ENCODE measurements around the gene F9.
"Not testable (repeated sequence)": the region's sequence is repeated elsewhere in the genome, so short reads cannot be mapped to it uniquely, and the experiment has no call there.

Gene F9

DNA sequence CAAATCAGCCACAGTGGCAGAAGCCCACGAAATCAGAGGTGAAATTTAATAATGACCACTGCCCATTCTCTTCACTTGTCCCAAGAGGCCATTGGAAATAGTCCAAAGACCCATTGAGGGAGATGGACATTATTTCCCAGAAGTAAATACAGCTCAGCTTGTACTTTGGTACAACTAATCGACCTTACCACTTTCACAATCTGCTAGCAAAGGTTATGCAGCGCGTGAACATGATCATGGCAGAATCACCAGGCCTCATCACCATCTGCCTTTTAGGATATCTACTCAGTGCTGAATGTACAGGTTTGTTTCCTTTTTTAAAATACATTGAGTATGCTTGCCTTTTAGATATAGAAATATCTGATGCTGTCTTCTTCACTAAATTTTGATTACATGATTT, at the start of gene F9:
Gene F9, plus strand, starts transcription at position 190 of the 400 bp plus-strand sequence. Its CDS starts 26 bp downstream, at position 216.
- DNase-seq (ENCODE audit: low read depth) = no peak

DNA sequence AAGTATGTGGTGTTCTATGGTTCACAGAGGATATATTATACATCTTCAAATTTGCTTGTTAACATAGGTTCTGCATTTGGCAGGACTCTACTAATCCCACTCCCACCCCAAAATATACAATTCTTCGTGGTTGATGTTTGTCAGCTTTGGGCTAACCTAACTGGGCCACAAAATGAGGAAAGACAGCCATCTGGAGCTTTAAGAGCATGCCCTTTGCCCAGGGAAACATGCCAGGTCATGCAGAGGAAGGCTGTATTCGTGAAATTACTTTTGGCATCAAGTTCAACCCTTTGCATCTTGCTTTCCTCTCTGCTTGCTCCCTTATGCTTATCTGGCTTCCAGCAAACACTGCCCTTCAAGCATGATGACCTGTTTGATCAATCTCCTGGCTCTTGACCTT, 46.8 kb upstream of the F9 start:
- DNase-seq (ENCODE audit: low read depth) = no peak

DNA sequence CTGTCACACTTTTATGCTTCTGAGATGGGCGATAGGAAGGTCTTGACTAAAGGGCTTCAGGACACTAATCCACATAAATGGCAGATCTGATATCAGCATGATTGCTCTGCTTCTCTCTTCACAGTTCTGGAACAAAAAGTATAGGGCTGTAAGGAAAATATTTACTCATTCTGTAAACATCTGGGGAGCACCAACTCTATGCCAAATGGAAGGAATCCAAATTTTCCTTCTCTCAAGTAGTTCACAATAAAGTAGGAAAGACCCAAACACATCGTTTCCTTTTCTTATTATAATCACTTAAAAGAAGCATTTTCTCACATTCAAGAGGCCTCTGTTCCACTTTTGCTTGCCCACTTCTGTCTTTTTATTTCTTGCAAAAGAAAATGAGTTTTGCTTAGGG, 45.9 kb upstream of the F9 start:
- no peak for DNase-seq (ENCODE audit: low read depth)

DNA sequence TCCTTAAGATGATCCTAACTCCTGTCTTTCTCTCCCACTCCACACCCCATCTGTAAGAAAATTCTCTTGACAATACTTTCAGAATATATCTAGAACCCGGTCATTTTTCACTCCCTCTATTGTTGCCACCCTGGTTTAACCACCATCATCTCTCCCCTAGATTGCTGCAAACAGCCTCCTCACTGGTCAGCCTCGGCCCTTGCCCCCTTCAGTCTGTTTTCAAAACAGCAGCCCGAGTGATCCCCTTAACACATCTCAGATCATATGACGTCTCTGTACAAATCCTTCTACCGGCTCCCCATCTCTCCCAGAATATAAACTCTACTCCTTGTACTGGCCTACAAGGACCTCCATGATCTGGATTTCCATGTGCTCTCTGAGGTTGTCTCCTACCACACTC, 35.2 kb upstream of the F9 start:
- DNase-seq (ENCODE audit: low read depth) = no peak

DNA sequence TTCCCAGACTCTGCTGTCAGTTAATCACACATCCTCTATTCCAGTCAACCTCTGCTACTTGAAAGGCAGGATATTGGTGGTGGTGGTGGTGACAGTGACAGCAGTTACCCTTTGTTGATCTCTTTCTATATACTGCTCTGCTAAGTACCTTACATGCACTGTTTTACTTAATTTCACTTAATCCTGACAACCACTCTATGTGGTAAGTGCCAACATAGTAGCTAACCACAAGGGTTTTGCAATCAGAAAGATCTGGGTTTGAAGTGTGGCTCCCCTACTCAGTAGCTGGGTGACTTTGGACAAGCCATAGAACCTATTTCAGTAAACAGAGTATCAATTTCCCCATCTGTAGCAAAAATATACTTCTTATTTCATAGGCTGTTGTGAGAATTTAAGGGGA, 24.2 kb upstream of the F9 start:
- DNase-seq (ENCODE audit: low read depth) = no peak

GRCh38 chrX:139508099-139508498, 22.4 kb upstream of the F9 start:
- DNase-seq (ENCODE audit: low read depth) = no peak

GRCh38 chrX:139518475-139518874, 12.1 kb upstream of the F9 start:
- no peak for DNase-seq (ENCODE audit: low read depth)

DNA sequence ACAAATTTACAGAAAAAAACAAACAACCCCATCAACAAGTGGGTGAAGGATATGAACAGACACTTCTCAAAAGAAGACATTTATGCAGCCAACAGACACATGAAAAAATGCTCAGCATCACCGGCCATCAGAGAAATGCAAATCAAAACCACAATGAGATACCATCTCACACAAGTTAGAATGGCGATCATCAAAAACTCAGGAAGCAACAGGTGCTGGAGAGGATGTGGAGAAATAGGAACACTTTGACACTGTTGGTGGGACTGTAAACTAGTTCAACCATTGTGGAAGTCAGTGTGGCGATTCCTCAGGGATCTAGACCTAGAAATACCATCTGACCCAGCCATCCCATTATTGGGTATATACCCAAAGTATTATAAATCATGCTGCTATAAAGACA, 1.7 kb upstream of the F9 start:
- DNase-seq (ENCODE audit: low read depth) = not testable (repeated sequence)

GRCh38 chrX:139532834-139533233, 2.3 kb downstream of the F9 start:
- no peak for DNase-seq (ENCODE audit: low read depth)

GRCh38 chrX:139533444-139533843, 2.9 kb downstream of the F9 start:
- DNase-seq (ENCODE audit: low read depth) = no peak

DNA sequence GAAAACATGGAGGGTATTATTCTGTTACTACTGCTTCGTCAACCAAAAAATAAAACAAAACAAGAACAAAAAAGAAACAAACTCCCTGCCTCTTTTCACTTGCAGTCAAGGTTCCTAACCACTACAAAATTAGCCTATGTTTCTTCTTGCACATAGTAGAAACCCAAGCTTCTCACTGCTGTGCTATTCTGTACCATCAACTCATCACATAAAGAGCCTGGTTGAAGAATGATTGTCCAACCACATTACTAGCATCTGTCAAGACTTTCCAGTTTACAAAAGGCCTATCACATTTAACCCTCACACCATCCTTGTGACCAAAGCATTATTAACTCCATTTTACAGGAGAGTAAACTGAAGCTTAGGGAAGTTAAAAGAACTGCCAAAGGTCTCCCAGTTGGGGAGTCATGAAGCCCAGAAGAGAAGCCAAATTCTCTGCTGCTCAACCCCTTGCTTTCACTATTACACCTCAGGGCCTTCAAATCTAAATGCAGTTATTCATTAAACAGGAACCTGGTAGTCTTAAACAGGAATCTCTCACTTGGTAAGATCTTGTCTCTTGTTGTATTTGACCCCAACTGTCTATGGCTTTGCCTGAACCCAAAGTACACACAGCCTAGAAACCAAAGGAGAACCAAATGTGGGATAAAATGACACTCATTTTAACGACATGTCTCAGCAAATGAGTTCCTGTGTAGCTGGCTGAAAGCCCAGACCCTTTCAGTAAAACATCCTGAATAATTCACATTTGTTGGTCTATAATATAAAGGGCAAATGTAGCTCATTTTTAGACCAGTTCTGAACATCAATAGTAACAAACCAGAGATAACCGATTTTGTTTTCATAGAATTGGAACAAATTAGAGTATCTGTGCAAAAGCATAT, 8.6 kb downstream of the F9 start:
- DNase-seq (ENCODE audit: low read depth) = peak; percentile 0

DNA sequence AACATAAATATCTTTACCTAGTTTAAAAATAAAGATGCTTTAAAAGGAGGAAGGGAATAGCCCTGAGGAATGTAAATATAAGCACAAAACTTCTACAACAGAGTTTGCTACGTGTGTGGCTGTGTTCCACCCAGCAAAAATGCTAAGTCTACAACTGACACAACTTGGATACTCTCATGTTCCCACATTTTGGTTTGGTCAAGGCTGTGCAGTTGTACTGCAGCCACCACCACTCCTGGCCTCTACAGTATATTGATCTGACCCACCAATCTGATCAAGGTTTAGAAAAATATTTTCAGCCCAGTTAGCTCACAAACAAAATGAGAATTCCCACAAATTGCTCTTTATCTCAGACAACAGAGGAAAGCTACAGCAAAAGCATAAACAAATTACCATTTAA, 12.1 kb downstream of the F9 start:
- DNase-seq (ENCODE audit: low read depth) = no peak

- no peak for DNase-seq (ENCODE audit: low read depth)
Observed at GRCh38 chrX:139543920-139544319, 13.4 kb downstream of the F9 start.

DNA sequence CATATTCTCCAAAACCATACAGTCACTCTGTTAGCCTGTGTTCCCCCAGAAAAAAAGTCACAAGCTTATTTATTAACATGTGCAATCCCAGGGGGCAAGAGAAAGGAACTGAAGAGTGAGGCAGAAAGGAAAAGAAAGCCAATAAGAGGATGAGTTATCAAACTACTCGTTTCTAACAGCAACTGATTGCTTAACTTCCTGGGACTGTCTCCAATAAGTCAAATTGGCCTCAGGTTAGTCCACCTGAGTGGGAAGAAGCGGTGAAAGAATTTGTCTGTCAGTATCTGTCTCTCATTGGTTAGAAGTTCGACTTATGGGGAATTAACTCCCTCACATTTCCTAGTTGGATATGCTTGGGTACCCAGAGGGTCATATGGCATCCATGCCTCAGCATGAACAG, 14.1 kb downstream of the F9 start:
- no peak for DNase-seq (ENCODE audit: low read depth)

DNA sequence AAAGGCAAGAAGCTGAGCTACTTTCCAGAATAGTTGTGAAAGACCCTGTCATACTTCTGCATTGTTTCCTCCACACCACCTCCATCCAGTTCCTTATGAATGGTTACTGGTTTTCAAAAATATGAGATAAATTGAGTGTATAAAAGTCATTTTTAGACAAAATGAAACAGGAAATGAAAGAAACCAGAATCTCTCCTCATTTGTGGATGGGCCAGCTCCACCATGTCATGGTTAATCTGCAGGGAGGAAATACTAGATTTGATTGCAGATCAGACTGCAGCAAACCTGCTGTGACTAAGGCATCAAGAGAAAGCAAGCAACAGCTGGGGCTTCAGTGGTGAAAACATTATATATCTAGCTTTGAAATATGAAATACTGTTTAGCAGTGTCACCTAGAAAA, 23.8 kb downstream of the F9 start:
- no peak for DNase-seq (ENCODE audit: low read depth)

- no peak for DNase-seq (ENCODE audit: low read depth)
Observed at GRCh38 chrX:139554991-139555675, 24.6 kb downstream of the F9 start.

DNA sequence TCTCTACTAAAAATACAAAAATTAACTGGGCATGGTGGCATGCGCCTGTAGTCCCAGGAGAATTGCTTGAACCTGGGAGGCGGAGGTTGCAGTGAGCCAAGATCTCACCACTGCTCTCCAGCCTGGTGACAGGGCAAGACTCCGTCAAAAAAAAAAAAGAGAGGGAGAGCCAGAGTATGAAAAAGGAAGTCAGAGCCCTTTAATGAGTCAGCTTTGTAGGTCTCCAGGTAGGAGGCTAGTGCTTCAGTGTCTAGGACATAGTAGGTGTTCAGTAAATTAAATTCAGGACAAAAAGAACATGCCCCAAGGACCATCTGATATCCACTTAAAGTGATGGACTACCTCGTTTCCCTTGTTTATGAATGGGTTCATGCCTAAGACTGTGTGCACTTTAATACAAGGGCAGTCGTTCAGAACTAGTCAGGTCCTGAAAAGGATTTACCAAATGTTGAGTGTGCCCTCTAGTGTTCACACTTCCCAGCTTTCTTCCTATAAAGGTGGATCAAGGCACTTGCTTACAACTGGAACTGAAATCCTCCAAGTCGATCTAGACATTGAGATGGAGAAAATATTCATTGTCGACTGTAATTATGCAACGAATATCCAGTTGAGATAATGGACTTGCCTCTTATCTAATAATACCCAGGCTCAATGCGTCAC, 29.0 kb downstream of the F9 start:
- peak; percentile 30 for DNase-seq (ENCODE audit: low read depth)

DNA sequence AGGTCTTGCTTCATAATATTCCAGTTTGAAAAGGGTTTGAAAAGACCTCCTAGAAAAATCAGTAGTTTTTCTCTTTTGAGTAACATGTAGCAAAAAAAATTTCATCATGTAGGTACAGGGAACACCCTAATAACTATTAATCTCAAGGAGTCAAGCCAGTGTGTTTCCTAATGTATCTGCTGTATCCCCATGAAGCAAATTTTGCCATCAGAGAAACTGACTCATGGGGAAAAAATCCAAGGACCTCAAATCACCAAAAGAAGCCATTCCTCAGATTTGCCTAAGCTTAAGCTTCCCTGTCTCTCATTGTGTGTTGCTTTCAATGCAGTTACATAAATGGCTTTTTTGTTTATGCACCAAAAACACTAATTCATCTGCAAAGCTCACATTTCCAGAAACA, 29.7 kb downstream of the F9 start:
- DNase-seq (ENCODE audit: low read depth) = peak; percentile 6

GRCh38 chrX:139563251-139563650, 32.7 kb downstream of the F9 start:
- no peak for DNase-seq (ENCODE audit: low read depth)

DNA sequence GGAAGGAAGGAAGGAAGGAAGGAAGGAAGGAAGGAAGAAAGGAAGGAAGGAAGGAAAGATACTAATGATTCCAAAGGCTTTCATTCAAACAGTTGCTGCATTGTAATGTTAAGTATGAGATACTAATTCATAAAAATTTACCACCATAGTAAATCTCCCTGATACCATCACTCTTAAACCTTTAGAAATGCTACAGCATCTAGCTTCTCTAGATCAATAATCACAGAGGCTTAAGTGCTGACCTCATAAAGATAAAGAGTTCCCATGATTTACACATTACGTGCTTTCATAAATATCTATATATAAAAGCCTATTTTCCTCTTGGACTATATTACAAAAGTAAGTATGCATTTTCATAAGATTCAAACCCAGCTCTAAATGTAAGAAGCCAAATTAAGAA, 36.4 kb downstream of the F9 start:
- no peak for DNase-seq (ENCODE audit: low read depth)

DNA sequence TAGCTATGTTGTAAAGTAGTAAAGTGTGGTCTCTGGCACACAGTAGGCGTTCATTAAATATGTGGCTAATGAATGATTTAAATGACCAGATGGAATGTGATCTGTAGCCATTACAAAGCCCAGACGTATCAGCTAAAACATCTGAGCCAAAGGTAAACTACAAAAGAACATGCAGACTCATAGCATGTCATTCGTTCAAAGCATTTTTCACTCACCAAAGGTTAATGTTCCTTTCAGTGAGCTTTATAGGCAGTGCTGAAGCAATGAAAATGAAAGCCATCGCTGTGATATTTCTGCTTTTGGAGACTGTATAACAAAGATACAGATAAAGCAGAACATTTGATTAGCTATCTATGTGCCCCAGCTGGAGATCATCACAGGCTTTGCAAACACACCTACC, 50.5 kb downstream of the F9 start:
- no peak for DNase-seq (ENCODE audit: low read depth)

- DNase-seq (ENCODE audit: low read depth) = no peak
Observed at GRCh38 chrX:139585613-139586012, 55.1 kb downstream of the F9 start.

DNA sequence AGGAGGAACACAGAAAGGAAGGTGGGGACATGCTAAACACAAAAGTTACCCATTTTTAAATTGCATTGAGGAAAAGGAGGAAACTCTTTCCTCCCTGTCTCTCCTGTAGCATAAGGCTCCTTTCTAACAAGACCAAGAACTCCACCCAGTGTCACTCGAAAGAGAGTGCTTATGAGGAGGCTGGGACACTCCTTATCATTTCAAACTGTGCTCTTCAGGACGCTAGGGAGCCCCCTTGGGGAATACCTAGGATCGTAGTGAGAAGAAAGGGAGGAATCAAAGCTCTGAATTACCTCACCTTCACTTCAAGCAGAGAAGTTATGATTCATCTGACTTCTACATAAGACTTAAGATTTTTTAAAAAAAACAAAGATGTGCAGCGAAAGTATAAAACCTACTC, 65.5 kb downstream of the F9 start:
- DNase-seq (ENCODE audit: low read depth) = no peak
